Parathyroid adenoma (tissue), 2 donors: ENCODE measurements around the gene PIWIL4.

Experiments
- H2AFZ ChIP-seq: fragments of 300-600 bp; sonication (generic); one replicate; pipeline ENCODE4 v1.7.0; 2017; ENCODE audit warnings: antibody characterized with exemption, mild to moderate bottlenecking
- H3K27ac ChIP-seq: fragments of 300-600 bp; sonication (generic); one replicate; pipeline ENCODE4 v1.7.0; 2017
- H3K27me3 ChIP-seq: fragments of 300-600 bp; sonication (generic); one replicate; pipeline ENCODE4 v1.7.0; 2017; ENCODE audit warnings: low read length; ENCODE audit not compliant: control insufficient read depth, insufficient read depth
- H3K36me3 ChIP-seq: fragments of 300-600 bp; sonication (generic); one replicate; pipeline ENCODE4 v1.7.0; 2017; ENCODE audit warnings: low read length; ENCODE audit not compliant: control insufficient read depth, insufficient read depth
- H3K4me1 ChIP-seq: fragments of 300-600 bp; sonication (generic); one replicate; pipeline ENCODE4 v1.7.0; 2017; ENCODE audit warnings: control low read depth
- H3K4me2 ChIP-seq: fragments of 300-600 bp; sonication (generic); one replicate; pipeline ENCODE4 v1.7.0; 2017; ENCODE audit warnings: low read length
- H3K4me3 ChIP-seq: fragments of 300-600 bp; sonication (generic); one replicate; pipeline ENCODE4 v1.7.0; 2017; ENCODE audit warnings: low read depth, low read length
- H3K79me2 ChIP-seq: fragments of 300-600 bp; sonication (generic); one replicate; pipeline ENCODE4 v1.7.0; 2017; ENCODE audit warnings: control low read depth
- H3K9ac ChIP-seq: fragments of 300-600 bp; sonication (generic); one replicate; pipeline ENCODE4 v1.7.0; 2017; ENCODE audit warnings: mild to moderate bottlenecking
- H3K9me3 ChIP-seq: fragments of 300-600 bp; sonication (generic); one replicate; pipeline ENCODE4 v1.7.0; 2017; ENCODE audit warnings: low read length; ENCODE audit not compliant: control insufficient read depth
- CTCF ChIP-seq: fragments of 300-600 bp; sonication (generic); IDR thresholded peaks from one replicate; pipeline ENCODE4 v1.7.0; 2017; ENCODE audit warnings: antibody characterized with exemption, mild to moderate bottlenecking
- donor health status: primary hyperparathyroidism.

PIWIL4 gene

GRCh38 chr11:94586978-94587377 lies 19.8 kb downstream of the PIWIL4 start:
- Histone ChIP-seq H3K9ac (no peak overlapping the region), H2AFZ (no peak overlapping the region), H3K4me2 (no peak overlapping the region), H3K9me3 (no peaks in the 10 kb centered on the region), H3K4me1 (no peaks in the 10 kb centered on the region), H3K36me3 (no peaks in the 10 kb centered on the region), H3K27ac (no peak overlapping the region), H3K79me2 (no peaks in the 10 kb centered on the region), H3K4me3 (no peak overlapping the region), H3K27me3 (no peaks in the 10 kb centered on the region)
- no peak for TF ChIP-seq CTCF

DNA sequence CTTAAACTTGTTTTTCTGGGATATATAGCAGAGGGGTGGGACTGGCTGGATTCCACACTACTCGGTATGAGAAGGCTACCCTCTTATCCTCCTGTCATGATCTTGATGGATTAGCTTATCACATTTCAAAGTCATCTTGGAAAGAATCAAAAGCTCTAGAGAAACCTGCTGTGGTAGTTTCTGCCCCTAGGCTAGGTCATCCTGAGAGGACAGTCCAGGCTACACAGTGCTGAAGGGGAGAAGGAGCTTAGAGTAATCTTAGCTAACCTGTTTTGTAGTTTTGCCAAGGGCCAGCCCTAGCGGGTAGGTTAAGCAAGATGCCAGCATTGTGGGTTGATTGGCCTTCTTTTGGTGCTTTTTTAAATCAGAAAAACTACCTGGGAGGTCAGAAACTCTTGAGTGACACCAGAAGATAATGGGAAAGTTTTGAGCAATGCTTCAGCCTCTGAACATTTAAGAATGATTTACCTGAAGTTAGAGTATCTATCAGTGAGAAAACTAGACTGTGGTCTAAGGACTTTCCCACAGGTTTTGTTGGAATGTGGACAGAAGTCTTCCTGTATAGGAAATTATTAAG lies 21.3 kb downstream of the PIWIL4 start:
- Histone ChIP-seq H3K9ac (no peak overlapping the region), H2AFZ (peak overlapping the region; percentile 17)
- TF ChIP-seq CTCF: no peak

DNA sequence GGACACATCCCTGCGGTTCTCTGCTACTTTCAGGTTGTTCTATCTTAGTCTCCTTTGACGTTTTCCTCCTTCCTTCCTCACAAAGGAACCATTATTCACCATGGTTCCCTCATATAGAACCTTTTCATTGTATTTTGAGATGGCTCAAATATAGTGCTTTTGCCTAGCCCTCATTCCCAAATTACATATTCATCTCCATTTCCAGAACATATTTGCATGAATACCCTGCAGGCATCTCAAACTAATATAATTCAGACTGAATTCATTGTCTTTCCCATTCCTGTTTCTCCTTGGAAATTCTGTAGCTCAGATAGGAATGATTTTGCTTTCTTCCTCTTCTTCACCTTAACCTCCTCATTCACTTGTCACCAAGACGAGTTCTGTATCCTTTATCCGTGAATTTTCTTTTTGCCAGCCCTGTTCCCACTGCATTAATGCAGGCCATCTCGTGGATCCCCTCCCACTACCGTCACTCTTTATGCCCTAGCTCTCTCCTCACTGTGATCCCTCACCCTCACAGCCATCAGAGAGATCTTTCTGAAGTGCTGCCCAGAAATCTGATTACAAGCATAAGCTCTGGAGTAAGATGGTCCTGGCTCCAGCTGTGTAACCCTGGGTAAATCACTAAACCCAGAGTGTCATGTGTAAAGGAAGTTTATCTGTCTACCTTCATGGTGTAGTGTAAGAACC lies 23.3 kb downstream of the PIWIL4 start:
- no peaks in the 10 kb centered on the region for H3K79me2 ChIP-seq
- H3K4me2 ChIP-seq: no peak overlapping the region
- no peak overlapping the region for H2AFZ ChIP-seq
- TF ChIP-seq CTCF: no peak
- no peaks in the 10 kb centered on the region for H3K27me3 ChIP-seq
- no peak overlapping the region for H3K27ac ChIP-seq
- no peaks in the 10 kb centered on the region for H3K36me3 ChIP-seq
- no peak overlapping the region for H3K4me3 ChIP-seq
- no peaks in the 10 kb centered on the region for H3K9me3 ChIP-seq
- no peak overlapping the region for H3K9ac ChIP-seq
- H3K4me1 ChIP-seq: no peaks in the 10 kb centered on the region

More for the DNA sequence above, 21.3 kb downstream of the PIWIL4 start:
- Histone ChIP-seq H3K79me2 (no peaks in the 10 kb centered on the region), H3K36me3 (no peaks in the 10 kb centered on the region), H3K4me3 (no peak overlapping the region), H3K9me3 (no peaks in the 10 kb centered on the region), H3K27ac (no peak overlapping the region), H3K27me3 (no peaks in the 10 kb centered on the region), H3K4me2 (no peak overlapping the region), H3K4me1 (no peaks in the 10 kb centered on the region)

GRCh38 chr11:94593030-94593429 lies 25.9 kb downstream of the PIWIL4 start:
- no peaks in the 10 kb centered on the region for H3K9me3 ChIP-seq
- no peak overlapping the region for H3K27ac ChIP-seq
- no peak for TF ChIP-seq CTCF
- no peaks in the 10 kb centered on the region for H3K4me1 ChIP-seq
- no peak overlapping the region for H3K9ac ChIP-seq
- no peak overlapping the region for H2AFZ ChIP-seq
- no peaks in the 10 kb centered on the region for H3K79me2 ChIP-seq
- no peak overlapping the region for H3K4me3 ChIP-seq
- H3K36me3 ChIP-seq: no peaks in the 10 kb centered on the region
- H3K4me2 ChIP-seq: no peak overlapping the region
- H3K27me3 ChIP-seq: no peaks in the 10 kb centered on the region

DNA sequence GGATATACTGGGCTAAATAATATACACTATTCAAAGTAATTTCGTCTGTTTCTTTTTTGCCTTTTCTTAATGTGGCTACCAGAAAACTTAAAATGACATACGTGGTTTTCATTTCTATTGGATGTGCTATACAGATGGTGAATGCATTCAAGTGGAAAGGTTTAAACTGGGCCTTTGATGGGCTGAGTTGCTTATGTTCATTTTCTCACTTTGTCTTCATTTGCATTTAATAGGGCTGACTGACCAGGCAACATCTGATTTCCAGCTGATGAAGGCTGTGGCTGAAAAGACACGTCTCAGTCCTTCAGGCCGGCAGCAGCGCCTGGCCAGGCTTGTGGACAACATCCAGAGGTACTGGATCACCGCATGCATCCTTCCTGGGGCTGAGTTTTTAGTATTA lies 27.9 kb downstream of the PIWIL4 start:
- Histone ChIP-seq H3K9me3 (no peaks in the 10 kb centered on the region), H3K27ac (no peak overlapping the region), H3K4me1 (no peaks in the 10 kb centered on the region), H3K36me3 (no peaks in the 10 kb centered on the region), H3K79me2 (no peaks in the 10 kb centered on the region), H3K9ac (no peak overlapping the region), H2AFZ (no peak overlapping the region), H3K27me3 (no peaks in the 10 kb centered on the region), H3K4me2 (no peak overlapping the region), H3K4me3 (no peak overlapping the region)
- no peak for TF ChIP-seq CTCF
